NCI-H1105 (cell line): ENCODE results near the gene KCNK2.

Experiments used
- DNase-seq: peaks from one replicate; lab custom pipeline; 2025; lab: John Stamatoyannopoulos, UW

KCNK2 gene

GRCh38 chr1:215256936-215257679 is 174.6 kb downstream of the KCNK2 start:
- no peak for DNase-seq

GRCh38 chr1:215260711-215261110 is 178.2 kb downstream of the KCNK2 start:
- DNase-seq: no peak

GRCh38 chr1:215262106-215262505 is 179.6 kb downstream of the KCNK2 start:
- no peak for DNase-seq

- no peak for DNase-seq
These were observed 181.1 kb downstream of the KCNK2 start for GRCh38 chr1:215263636-215264035.

- no peak for DNase-seq
These were observed 182.1 kb downstream of the KCNK2 start for GRCh38 chr1:215264649-215265048.

GRCh38 chr1:215267495-215267894 is 185.0 kb downstream of the KCNK2 start:
- no peak for DNase-seq

- no peak for DNase-seq
These were observed 187.4 kb downstream of the KCNK2 start for GRCh38 chr1:215269955-215270354.

GRCh38 chr1:215273838-215274516 is 191.4 kb downstream of the KCNK2 start:
- no peak for DNase-seq

- no peak for DNase-seq
These were observed 194.0 kb downstream of the KCNK2 start for GRCh38 chr1:215276582-215276981.

- no peak for DNase-seq
These were observed 195.0 kb downstream of the KCNK2 start for GRCh38 chr1:215277532-215277931.

- no peak for DNase-seq
These were observed 197.1 kb downstream of the KCNK2 start for GRCh38 chr1:215279682-215280081.

- no peak for DNase-seq
These were observed 200.0 kb downstream of the KCNK2 start for GRCh38 chr1:215282557-215282956.

GRCh38 chr1:215285013-215285800 is 202.7 kb downstream of the KCNK2 start:
- DNase-seq: no peak
